AG04450 (cell line): ENCODE data around the gene LSG1. TPM values are rescaled to one million over a fixed set of nuclear protein-coding genes. Genes with fewer than 3 reads are reported as not detected.
"Not testable (repeated sequence)": the region's sequence is repeated elsewhere in the genome, so short reads cannot be mapped to it uniquely, and the experiment has no call there.

Experiments
- CTCF ChIA-PET: fragments of 300-600, 350-600 bp; formaldehyde crosslinking; extraction: SDS; loops from one replicate; lab custom pipeline; 2022; ENCODE audit warnings: antibody characterized with exemption, inconsistent platforms; lab: Charles Lee
- POLR2A ChIA-PET: fragments of 350-600 bp; formaldehyde crosslinking; extraction: SDS; loops from one replicate; lab custom pipeline; 2021; ENCODE audit warnings: antibody characterized with exemption, inconsistent platforms; lab: Yijun Ruan, JAX
- DNase-seq: peaks from one replicate; pipeline ENCODE4 v3.0.0-alpha.2; 2011; ENCODE audit warnings: low read depth, low spot score
- H3K27ac ChIP-seq: one replicate; pipeline ENCODE4 v1.5.1; 2012; ENCODE audit warnings: low read depth, low read length, control low read depth
- H3K27me3 ChIP-seq: one replicate; pipeline ENCODE4 v1.6.0; 2012; ENCODE audit warnings: low read length; ENCODE audit not compliant: control insufficient read depth, insufficient read depth
- H3K4me3 ChIP-seq: 2 replicates; pipeline ENCODE4 v1.5.1; 2011; ENCODE audit warnings: mild to moderate bottlenecking, low read depth, low read length, control low read depth
- H3K9me3 ChIP-seq: 2 replicates; pipeline ENCODE4 v1.5.1; 2012; ENCODE audit warnings: low read length; ENCODE audit not compliant: control insufficient read depth, insufficient read depth
- polyA plus RNA-seq: library from polyadenylated mRNA; depleted of rRNA; stranded (reverse); fragments of >200 nt; gene quantifications from 2 replicates; pipeline ENCODE4 v1.2.3, GENCODE V29; 2011
- TF ChIP-seq, protein P1 (sequence below): IDR thresholded peaks from 2 replicates; pipeline ENCODE4 v1.5.1; 2011; ENCODE audit warnings: low read depth, low read length, control low read depth, inconsistent platforms

Gene LSG1
- polyA plus RNA-seq, 1 experiment = 34.0 TPM

DNA sequence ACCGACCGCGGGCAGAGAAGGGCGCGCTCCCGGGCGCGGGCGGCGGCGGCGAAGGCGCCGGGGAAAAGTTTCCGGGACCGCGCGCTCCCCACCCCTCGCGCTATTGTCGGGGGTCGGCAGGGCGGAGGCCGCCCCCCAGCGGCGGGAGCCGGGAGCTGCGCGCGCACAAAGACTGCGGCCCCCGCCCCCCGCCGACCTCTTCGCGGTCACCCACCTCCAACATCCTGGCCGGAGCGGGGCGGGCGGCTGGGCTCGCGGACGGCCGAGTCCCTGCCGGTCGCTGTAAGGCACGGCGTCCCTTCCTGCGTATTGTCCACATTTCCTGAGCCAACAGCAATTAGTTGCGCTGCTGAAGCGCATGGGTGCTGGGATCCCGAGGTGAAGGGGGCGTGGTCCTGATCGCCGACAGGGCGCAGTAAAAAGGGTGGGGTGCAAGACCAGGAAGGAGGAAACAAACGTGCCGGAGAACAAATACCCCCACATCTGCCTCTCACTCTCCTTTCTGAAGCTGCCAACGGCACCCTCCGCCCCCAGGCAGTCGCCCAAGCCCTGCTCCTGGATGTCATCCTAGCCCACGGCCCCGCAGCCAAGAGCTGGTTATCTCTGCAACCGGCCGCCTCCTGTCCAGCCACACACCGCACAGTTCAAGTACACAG, 38.5 kb downstream of the LSG1 start, which contains the start of gene TMEM44:
TMEM44 (minus strand) TSS at position 71 of the 656 bp plus-strand sequence. CDS start 204 bp downstream, outside the sequence.
- POLR2A ChIA-PET = interaction anchor here (1.4 kb wide), 1 partner anchor 19 kb away, joined by 3 read pairs; no protein-coding TSS in a partner anchor

DNA sequence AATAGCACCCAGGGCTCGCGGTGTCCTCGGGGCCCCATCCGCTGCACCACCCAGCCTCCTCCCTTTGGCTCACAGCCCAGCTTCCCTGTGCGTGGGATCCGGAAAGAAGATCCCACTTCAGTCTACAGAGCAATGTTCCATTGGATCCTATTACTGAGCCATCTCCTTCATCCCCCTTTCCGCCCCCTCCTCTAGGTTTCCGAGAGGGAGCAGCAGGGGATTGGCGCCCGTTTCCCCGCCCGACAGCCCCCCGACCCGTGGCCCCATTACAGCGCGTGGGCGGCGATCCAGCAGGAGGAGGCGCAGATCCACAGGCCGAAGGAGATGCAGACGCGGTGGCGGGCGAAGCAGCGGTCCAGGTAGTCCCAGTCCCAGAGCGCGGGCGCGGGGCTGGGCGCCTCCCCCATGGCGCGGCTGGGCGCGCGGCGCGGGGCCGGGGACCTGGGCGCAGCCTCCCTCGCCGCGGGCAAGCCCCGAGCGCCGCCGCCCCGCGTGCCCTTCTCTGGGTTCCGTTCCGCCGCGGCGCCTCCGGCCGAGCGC, 39.1 kb downstream of the LSG1 start:
- TF ChIP-seq, protein P1, sequence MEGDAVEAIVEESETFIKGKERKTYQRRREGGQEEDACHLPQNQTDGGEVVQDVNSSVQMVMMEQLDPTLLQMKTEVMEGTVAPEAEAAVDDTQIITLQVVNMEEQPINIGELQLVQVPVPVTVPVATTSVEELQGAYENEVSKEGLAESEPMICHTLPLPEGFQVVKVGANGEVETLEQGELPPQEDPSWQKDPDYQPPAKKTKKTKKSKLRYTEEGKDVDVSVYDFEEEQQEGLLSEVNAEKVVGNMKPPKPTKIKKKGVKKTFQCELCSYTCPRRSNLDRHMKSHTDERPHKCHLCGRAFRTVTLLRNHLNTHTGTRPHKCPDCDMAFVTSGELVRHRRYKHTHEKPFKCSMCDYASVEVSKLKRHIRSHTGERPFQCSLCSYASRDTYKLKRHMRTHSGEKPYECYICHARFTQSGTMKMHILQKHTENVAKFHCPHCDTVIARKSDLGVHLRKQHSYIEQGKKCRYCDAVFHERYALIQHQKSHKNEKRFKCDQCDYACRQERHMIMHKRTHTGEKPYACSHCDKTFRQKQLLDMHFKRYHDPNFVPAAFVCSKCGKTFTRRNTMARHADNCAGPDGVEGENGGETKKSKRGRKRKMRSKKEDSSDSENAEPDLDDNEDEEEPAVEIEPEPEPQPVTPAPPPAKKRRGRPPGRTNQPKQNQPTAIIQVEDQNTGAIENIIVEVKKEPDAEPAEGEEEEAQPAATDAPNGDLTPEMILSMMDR = no peak
- POLR2A ChIA-PET = no interaction called here
- Histone ChIP-seq H3K4me3 (peak overlapping the region; percentile 68), H3K27ac (peak overlapping the region; percentile 52), H3K27me3 (no peaks in the 10 kb centered on the region), H3K9me3 (peaks cover 19% of the 10 kb centered on the region)
- DNase-seq = no peak
- CTCF ChIA-PET = interaction anchor here (0.7 to 2.1 kb wide), 7 partner anchors 10 to 289 kb away, joined by 3 to 26 read pairs (median 3); no protein-coding TSS in a partner anchor

More for the DNA sequence above, 38.5 kb downstream of the LSG1 start, which contains the start of gene TMEM44:
- Histone ChIP-seq H3K27me3 (no peaks in the 10 kb centered on the region), H3K27ac (peak within 1 kb of the TSS; percentile 62), H3K4me3 (peak within 1 kb of the TSS; percentile 68), H3K9me3 (peaks cover 19% of the 10 kb centered on the region)
- DNase-seq = peak; percentile 26
- TF ChIP-seq, protein P1 = peak; percentile 56
- CTCF ChIA-PET = interaction anchor here (0.5 to 2.1 kb wide), 23 partner anchors 9 to 544 kb away, joined by 3 to 26 read pairs (median 4); partner anchors contain the start of gene ATP13A3

DNA sequence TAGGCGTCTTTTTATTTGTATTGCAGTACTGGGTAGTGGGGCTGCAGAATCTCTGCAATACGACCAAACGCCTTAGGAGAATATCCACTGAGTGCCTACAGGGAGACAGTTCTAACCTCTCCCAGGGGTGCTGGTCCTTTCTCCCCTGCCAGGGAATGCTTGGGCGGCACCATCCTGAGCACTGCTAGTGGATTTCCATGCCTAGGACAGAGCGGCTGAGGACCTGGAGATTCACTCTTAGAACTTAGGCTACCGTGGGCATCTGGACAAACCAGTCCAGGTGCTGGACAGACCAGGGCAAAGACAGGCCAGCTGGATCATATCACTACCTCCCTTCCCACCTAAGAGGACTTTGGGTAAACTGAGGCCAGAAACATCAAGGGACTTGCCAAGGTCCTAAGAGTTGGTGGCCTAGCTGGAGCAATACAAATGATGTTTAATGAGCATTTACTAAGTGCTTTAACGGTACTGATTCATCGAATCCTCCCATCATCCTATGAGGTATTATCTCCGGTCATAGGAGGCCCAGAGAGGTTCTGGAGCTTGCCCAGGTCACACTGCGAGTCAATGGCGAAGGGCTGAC, 39.7 kb downstream of the LSG1 start:
- DNase-seq = no peak
- POLR2A ChIA-PET = no interaction called here
- H3K27ac ChIP-seq = no peak overlapping the region
- peak overlapping the region; percentile 68 for H3K4me3 ChIP-seq
- no peaks in the 10 kb centered on the region for H3K27me3 ChIP-seq
- CTCF ChIA-PET = interaction anchor here (0.7 to 1.0 kb wide), 4 partner anchors 11 to 289 kb away, joined by 3 to 8 read pairs (median 3); no protein-coding TSS in a partner anchor
- TF ChIP-seq, protein P1 = no peak
- peaks cover 19% of the 10 kb centered on the region for H3K9me3 ChIP-seq

DNA sequence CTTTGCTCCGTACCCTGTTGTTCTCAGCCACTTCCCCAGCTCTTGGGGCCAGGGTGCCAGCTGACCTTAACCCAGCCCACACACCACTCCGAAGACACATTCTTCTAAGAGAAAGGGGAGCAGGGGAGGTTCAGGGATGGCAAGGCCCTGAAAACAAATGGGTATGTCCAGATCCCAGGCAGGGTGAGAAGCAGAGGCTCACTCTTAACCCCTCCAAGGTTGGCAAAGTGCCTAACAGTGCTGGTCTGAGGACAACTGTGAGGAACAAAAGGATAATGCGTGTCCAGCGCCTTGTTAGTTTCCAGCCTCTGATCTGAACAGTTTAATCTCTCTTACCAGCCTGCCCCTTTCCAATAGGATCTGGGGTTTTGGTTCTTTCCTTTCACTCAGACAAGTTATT, 40.3 kb downstream of the LSG1 start:
- CTCF ChIA-PET = interaction anchor here (0.9 to 1.0 kb wide), 2 partner anchors 160 to 288 kb away, joined by 3 to 8 read pairs; no protein-coding TSS in a partner anchor
- TF ChIP-seq, protein P1 = no peak
- POLR2A ChIA-PET = no interaction called here
- Histone ChIP-seq H3K4me3 (no peak overlapping the region), H3K27ac (no peak overlapping the region), H3K27me3 (no peaks in the 10 kb centered on the region), H3K9me3 (peaks cover 19% of the 10 kb centered on the region)
- DNase-seq = no peak

DNA sequence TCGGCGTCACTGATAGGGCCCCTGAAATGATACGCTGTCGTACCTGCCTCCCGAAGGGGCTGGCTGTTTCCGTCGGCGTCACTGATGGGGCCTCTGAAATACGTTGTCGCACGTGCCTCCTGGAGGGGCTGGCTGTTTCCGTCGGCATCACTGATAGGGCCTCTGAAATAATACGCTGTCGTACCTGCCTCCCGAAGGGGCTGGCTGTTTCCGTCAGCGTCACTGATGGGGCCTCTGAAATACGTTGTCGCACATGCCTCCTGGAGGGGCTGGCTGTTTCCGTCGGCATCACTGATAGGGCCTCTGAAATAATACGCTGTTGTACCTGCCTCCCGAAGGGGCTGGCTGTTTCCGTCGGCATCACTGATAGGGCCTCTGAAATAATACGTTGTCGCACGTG, 41.3 kb downstream of the LSG1 start:
- DNase-seq, POLR2A ChIA-PET, H3K27ac ChIP-seq, CTCF ChIA-PET, H3K4me3 ChIP-seq, H3K27me3 ChIP-seq: not testable (repeated sequence)
- peaks cover 19% of the 10 kb centered on the region for H3K9me3 ChIP-seq
